T-helper 2 cell (primary cell): ENCODE results near the gene PPM1L.
A peak's percentile ranks its signal among the peaks of the same experiment; 100 is the strongest.

Experiments
- DNase-seq, 5 experiments: peaks; one replicate each; pipeline versions ENCODE4 v3.0.0 to v3.0.0-alpha.2; 2012 to 2022

Gene PPM1L

GRCh38 chr3:160765211-160765610, 9.2 kb downstream of the PPM1L start:
- no peak for DNase-seq

- DNase-seq, result no peak
These were observed 12.0 kb downstream of the PPM1L start for GRCh38 chr3:160768031-160768430.

GRCh38 chr3:160768918-160769317, 12.9 kb downstream of the PPM1L start:
- DNase-seq, result no peak

GRCh38 chr3:160771811-160772459, 15.9 kb downstream of the PPM1L start:
- no peak for DNase-seq

- no peak for DNase-seq
These were observed 17.7 kb downstream of the PPM1L start for GRCh38 chr3:160773722-160774121.

GRCh38 chr3:160774172-160774571, 18.1 kb downstream of the PPM1L start:
- DNase-seq, result no peak

- DNase-seq, result no peak
These were observed 22.4 kb downstream of the PPM1L start for GRCh38 chr3:160778480-160778879.

GRCh38 chr3:160779040-160779439, 23.0 kb downstream of the PPM1L start:
- no peak for DNase-seq

- no peak for DNase-seq
These were observed 24.2 kb downstream of the PPM1L start for GRCh38 chr3:160780245-160780644.

GRCh38 chr3:160781402-160781801, 25.4 kb downstream of the PPM1L start:
- DNase-seq, result no peak

GRCh38 chr3:160781863-160782262, 25.8 kb downstream of the PPM1L start:
- DNase-seq, result no peak

- no peak for DNase-seq
These were observed 28.8 kb downstream of the PPM1L start for GRCh38 chr3:160784853-160785252.

- no peak for DNase-seq
These were observed 34.7 kb downstream of the PPM1L start for GRCh38 chr3:160790726-160791125.

GRCh38 chr3:160792540-160792939, 36.5 kb downstream of the PPM1L start:
- no peak for DNase-seq

- DNase-seq, result no peak
These were observed 37.8 kb downstream of the PPM1L start for GRCh38 chr3:160793722-160794252.

GRCh38 chr3:160796089-160796812, 40.2 kb downstream of the PPM1L start:
- DNase-seq, result no peak

GRCh38 chr3:160796813-160797164, 40.8 kb downstream of the PPM1L start:
- DNase-seq, result no peak

GRCh38 chr3:160797356-160797755, 41.3 kb downstream of the PPM1L start:
- DNase-seq, result no peak

- DNase-seq, result peak in 2 of 5 experiments; percentile 2 to 94
These were observed 45.5 kb downstream of the PPM1L start for GRCh38 chr3:160801386-160802118.

GRCh38 chr3:160804762-160805161, 48.7 kb downstream of the PPM1L start:
- DNase-seq, result no peak

GRCh38 chr3:160806094-160806493, 50.1 kb downstream of the PPM1L start:
- no peak for DNase-seq

- no peak for DNase-seq
These were observed 50.7 kb downstream of the PPM1L start for GRCh38 chr3:160806686-160807085.

- DNase-seq, result no peak
These were observed 52.8 kb downstream of the PPM1L start for GRCh38 chr3:160808838-160809237.

- DNase-seq, result no peak
These were observed 53.4 kb downstream of the PPM1L start for GRCh38 chr3:160809453-160809852.
